GM19455 (cell line): Measurements from ENCODE around the gene ERLIN1.

Experiments
- ATAC-seq: cut with Tn5 transposase; IDR thresholded peaks from one replicate; pipeline ENCODE4 v1.9.1; 2021; ENCODE audit not compliant: unreplicated experiment

The ERLIN1 gene

GRCh38 chr10:100173035-100173434 lies 12.8 kb downstream of the ERLIN1 start:
- ATAC-seq: no peak

- ATAC-seq: no peak
Measured at GRCh38 chr10:100172349-100172748, 13.5 kb downstream of the ERLIN1 start.

GRCh38 chr10:100168313-100168643 lies 17.6 kb downstream of the ERLIN1 start:
- ATAC-seq: no peak

- no peak for ATAC-seq
Measured at GRCh38 chr10:100167553-100168312, 18.1 kb downstream of the ERLIN1 start.

- ATAC-seq: no peak
Measured at GRCh38 chr10:100163704-100164621, 21.9 kb downstream of the ERLIN1 start.

GRCh38 chr10:100162696-100163095 lies 23.1 kb downstream of the ERLIN1 start:
- no peak for ATAC-seq

- peak; percentile 89 for ATAC-seq
Measured at GRCh38 chr10:100158044-100158805, 27.6 kb downstream of the ERLIN1 start.

- ATAC-seq: no peak
Measured at GRCh38 chr10:100157156-100157555, 28.7 kb downstream of the ERLIN1 start.

GRCh38 chr10:100155936-100156335 lies 29.9 kb downstream of the ERLIN1 start:
- ATAC-seq: no peak

- ATAC-seq: no peak
Measured at GRCh38 chr10:100154666-100155065, 31.2 kb downstream of the ERLIN1 start.

GRCh38 chr10:100153239-100153825 lies 32.5 kb downstream of the ERLIN1 start:
- ATAC-seq: no peak

GRCh38 chr10:100151723-100152300 lies 34.0 kb downstream of the ERLIN1 start:
- no peak for ATAC-seq

- ATAC-seq: no peak
Measured at GRCh38 chr10:100148353-100149211, 37.2 kb downstream of the ERLIN1 start.

GRCh38 chr10:100146875-100147650 lies 38.8 kb downstream of the ERLIN1 start:
- ATAC-seq: no peak

GRCh38 chr10:100146398-100146797 lies 39.4 kb downstream of the ERLIN1 start:
- ATAC-seq: no peak

- no peak for ATAC-seq
Measured at GRCh38 chr10:100143756-100144155, 42.1 kb downstream of the ERLIN1 start.

GRCh38 chr10:100141446-100142087 lies 44.3 kb downstream of the ERLIN1 start:
- ATAC-seq: no peak

GRCh38 chr10:100140070-100140469 lies 45.8 kb downstream of the ERLIN1 start:
- no peak for ATAC-seq
